Hematopoietic multipotent progenitor cell (in vitro differentiated cells): Measurements from ENCODE around the gene TMEM119. TPM values are rescaled to one million over a fixed set of nuclear protein-coding genes. Genes with fewer than 3 reads are reported as not detected.
"Not testable (repeated sequence)": the region's sequence is repeated elsewhere in the genome, so short reads cannot be mapped to it uniquely, and the experiment has no call there.

Experiments
- DNase-seq, 3 donors: peaks; one replicate each; pipeline ENCODE4 v3.0.0-alpha.2; 2011 to 2015; ENCODE audit warnings: low read depth in 2 of 3, low spot score in 2 of 3
- total RNA-seq: library from RNA; depleted of rRNA; stranded (reverse); fragments of >200 nt; gene quantifications from one replicate; pipeline ENCODE4 v1.2.3, GENCODE V29; 2012

TMEM119 gene
- total RNA-seq, 1 donor = under 0.01 TPM

- no peak for DNase-seq
These were observed 6.5 kb upstream of the TMEM119 start for GRCh38 chr12:108604208-108604941.

DNA sequence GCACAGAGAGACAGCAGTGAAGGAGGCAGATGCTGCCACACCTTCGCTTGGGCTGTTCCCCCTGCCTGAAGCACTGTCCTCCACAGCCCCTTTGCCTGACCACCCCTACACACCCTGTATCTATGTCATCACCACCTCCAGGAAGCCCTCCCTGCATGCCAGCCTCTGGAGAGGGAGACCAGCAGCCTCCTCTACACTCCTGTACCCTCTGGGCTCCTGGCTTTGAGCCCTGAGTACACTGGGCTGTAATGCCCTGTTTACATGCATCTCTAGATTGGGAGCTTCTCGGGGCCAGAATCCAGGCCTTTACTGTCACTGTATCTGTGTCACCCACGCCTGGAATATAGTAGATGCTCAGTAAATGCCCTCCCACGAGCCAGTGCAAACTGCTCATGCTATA, 5.9 kb upstream of the TMEM119 start:
- DNase-seq = no peak

DNA sequence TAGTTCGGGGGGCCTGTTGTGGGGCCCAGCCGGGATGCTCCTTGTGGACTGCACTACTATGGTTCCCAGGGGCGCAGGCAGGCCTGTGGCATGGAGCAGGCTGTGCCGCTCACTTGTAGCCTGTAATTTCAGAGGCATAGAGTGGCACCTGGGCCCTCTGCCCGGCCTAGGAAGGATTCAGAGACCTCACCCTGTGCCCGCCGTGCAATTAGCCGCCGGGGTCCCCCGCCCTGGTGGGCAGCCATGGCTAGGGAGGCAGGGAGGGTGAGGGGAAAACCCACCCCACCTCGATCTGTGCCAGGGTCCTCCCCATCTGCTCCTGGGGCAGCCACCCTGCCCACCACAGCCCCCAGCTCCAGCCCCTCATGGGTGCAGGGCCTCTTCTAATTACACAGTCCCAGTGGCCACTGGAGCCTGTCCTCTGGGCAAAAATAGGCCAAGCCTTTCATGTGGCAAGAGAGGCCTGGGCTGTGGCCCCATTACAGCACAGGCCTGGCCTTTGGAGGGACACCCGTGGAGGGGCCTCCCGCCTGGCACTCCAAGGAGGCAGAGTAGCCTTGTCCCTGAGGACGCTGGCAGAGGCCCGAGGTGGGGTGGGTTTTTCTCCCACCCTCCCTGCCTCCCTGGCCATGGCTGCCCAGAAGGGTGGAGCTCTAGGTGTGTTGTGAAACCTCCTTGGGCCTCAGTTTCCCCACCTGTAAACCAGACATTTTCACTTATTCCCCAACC, 5.3 kb upstream of the TMEM119 start:
- DNase-seq = no peak

GRCh38 chr12:108602209-108602705, 4.4 kb upstream of the TMEM119 start:
- no peak for DNase-seq

DNA sequence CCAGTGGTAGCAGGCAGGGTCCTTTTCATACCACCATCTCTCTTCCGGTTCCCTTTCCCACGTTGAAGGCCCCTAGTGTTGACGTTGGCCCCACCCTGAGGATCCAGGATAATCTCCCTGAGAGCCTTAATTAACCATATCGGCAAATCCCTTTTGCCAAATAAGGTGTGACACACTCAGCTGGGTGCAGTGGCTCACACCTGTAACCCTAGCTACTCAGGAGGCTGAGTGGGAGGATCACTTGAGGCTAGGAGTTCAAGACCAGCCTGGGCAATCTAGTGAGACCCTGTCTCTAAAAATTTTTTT, 2.8 kb upstream of the TMEM119 start:
- no peak for DNase-seq

- DNase-seq = no peak
These were observed 2.2 kb upstream of the TMEM119 start for GRCh38 chr12:108599948-108600701.

- no peak for DNase-seq
These were observed 1.7 kb upstream of the TMEM119 start for GRCh38 chr12:108599541-108599940.

- DNase-seq = no peak
These were observed 818 bp upstream of the TMEM119 start for GRCh38 chr12:108598553-108599250.

DNA sequence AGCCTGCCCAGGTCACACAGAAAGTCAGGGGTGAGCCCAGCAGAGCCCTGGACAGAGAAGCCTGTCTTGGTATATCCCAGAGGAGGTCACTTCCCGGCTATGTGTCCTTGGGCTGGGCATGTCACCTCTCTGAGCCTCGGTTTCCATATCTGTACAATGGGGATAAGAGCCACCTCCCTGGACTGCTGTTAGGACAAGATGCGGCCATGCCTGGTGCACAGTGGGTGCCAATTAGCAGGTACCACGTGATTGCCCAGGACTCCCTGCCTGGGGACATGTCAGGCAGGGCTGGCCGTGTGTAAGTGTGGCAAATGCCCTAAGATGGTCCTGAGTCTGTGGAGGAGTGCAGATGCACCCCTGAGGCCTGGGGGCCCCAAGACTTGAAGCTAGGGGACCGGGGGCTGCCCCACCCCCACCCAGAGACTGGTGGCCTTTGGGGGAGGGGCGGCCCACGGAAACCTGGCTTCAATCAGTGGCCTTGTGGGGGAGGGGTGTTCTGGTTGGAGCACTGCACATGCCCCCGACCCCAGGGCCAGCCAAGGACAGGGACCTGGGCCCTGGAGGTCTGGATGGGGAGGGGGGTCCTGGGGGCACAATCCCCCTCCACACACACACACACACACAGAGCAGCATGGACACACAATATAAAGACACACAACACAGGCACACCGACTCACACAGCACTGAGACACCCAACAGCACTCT, 878 bp downstream of the TMEM119 start:
- DNase-seq = no peak

DNA sequence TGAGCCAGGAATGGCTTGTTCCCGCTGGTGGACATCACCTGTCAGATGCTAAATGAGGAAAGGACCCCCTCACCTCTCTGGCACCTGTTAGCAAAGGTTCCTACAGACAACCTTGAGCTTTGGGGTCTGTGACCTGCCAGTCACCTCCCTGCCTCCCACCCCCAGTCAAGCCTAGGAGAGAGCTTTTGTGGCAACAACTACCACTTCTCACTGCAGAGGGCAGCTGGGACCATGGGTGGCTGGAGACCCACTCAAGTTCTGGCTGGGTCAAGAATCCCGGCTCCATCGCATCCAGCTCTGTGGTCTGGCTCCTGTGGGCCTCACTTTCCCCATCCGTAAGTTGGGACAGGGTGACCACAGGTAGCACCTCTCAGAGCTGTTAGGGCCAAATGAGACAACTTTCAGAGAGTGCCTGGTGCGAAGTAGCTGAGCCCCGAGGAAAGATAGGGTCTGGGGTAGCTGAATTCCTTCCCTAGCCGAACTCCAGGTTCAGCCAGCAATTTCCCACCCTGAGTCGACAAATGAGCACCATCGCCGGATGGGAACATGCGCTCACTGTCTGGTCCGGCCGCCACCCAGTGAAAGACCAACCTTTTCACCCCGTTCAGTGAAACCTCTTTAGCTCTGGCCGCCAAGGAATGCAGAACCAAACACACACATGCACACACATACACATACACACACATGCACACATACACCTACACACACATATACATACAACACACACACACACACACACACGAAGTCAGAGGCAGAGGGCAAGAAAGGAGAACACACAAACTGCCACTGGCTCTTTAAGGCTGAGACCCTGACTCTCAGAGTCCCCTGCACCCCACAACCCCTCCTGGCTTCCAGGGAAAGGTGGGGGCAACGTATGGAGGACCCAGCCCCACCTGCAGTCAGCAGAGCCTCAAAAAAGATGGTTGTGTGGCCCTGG, 1.9 kb downstream of the TMEM119 start:
- no peak for DNase-seq

- no peak for DNase-seq
These were observed 2.7 kb downstream of the TMEM119 start for GRCh38 chr12:108594960-108595710.

GRCh38 chr12:108594323-108594903, 3.5 kb downstream of the TMEM119 start:
- DNase-seq = no peak

- no peak for DNase-seq
These were observed 5.6 kb downstream of the TMEM119 start for GRCh38 chr12:108592033-108592909.

GRCh38 chr12:108591267-108591980, 6.5 kb downstream of the TMEM119 start:
- no peak for DNase-seq

- DNase-seq = not testable (repeated sequence)
These were observed 7.4 kb downstream of the TMEM119 start for GRCh38 chr12:108590463-108590862.

GRCh38 chr12:108589840-108590229, 8.0 kb downstream of the TMEM119 start:
- no peak for DNase-seq
